GM23338 (cell line): ENCODE data around the gene FRAT1. TPM values are rescaled to one million over a fixed set of nuclear protein-coding genes. Genes with fewer than 3 reads are reported as not detected.

Experiments
- ATAC-seq: fragments of 200-7000 bp; cut with Tn5 transposase; 3 replicates; pipeline ENCODE4 v1.9.1; 2020
- DNase-seq: peaks from one replicate; pipeline ENCODE4 v3.0.0-alpha.2; 2015; ENCODE audit warnings: low spot score
- H2AFZ ChIP-seq: fragments of 200-600 bp; sonication (generic); 2 replicates; pipeline ENCODE4 v1.8.0; 2016; ENCODE audit warnings: antibody characterized with exemption, mild to moderate bottlenecking, moderate library complexity
- H3F3A ChIP-seq: fragments of 200-600 bp; sonication (generic); replicated peaks from 2 replicates; pipeline ENCODE4 v1.8.0; 2017; ENCODE audit warnings: antibody characterized with exemption, mixed run types, low read depth
- H3K27ac ChIP-seq: fragments of 200-600 bp; sonication (generic); 2 replicates; pipeline ENCODE4 v1.6.1; 2016; ENCODE audit warnings: low read depth
- H3K27me3 ChIP-seq: fragments of 200-600 bp; sonication (generic); 2 replicates; pipeline ENCODE4 v1.8.0; 2016; ENCODE audit warnings: mild to moderate bottlenecking, mixed run types, moderate library complexity; ENCODE audit not compliant: insufficient read depth
- H3K36me3 ChIP-seq: fragments of 200-600 bp; sonication (generic); 2 replicates; pipeline ENCODE4 v1.8.0; 2016; ENCODE audit warnings: mild to moderate bottlenecking; ENCODE audit not compliant: insufficient read depth
- H3K4me1 ChIP-seq: fragments of 200-600 bp; sonication (generic); 2 replicates; pipeline ENCODE4 v1.8.0; 2016; ENCODE audit warnings: mild to moderate bottlenecking, moderate library complexity; ENCODE audit not compliant: insufficient read depth
- H3K4me2 ChIP-seq: fragments of 200-600 bp; sonication (generic); 2 replicates; pipeline ENCODE4 v1.7.1; 2017; ENCODE audit warnings: mixed run types
- H3K4me3 ChIP-seq: fragments of 200-600 bp; sonication (generic); 2 replicates; pipeline ENCODE4 v1.6.1; 2016; ENCODE audit warnings: mixed run types
- H3K79me2 ChIP-seq: fragments of 200-600 bp; sonication (generic); replicated peaks from 2 replicates; pipeline ENCODE4 v1.8.0; 2017; ENCODE audit warnings: mild to moderate bottlenecking; ENCODE audit not compliant: insufficient read depth
- H3K9me2 ChIP-seq: fragments of 200-600 bp; sonication (generic); 2 replicates; pipeline ENCODE4 v1.8.0; 2017; ENCODE audit not compliant: insufficient read depth
- H4K20me1 ChIP-seq: fragments of 200-600 bp; sonication (generic); replicated peaks from 2 replicates; pipeline ENCODE4 v1.8.0; 2017; ENCODE audit warnings: mild to moderate bottlenecking; ENCODE audit not compliant: insufficient read depth
- H3K27ac Mint-ChIP-seq: 2 replicates; pipeline ENCODE4 v1.8.0; 2020; ENCODE audit warnings: inconsistent platforms, mild to moderate bottlenecking, moderate library complexity, mixed read lengths
- H3K27me3 Mint-ChIP-seq: 3 replicates; pipeline ENCODE4 v1.8.0; 2022; ENCODE audit warnings: low read depth, mild to moderate bottlenecking, moderate library complexity, mixed read lengths, inconsistent platforms; ENCODE audit not compliant: insufficient read depth, poor library complexity
- H3K36me3 Mint-ChIP-seq: 3 replicates; pipeline ENCODE4 v1.8.0; 2021; ENCODE audit warnings: low read depth, mild to moderate bottlenecking, inconsistent platforms, moderate library complexity, mixed read lengths
- H3K4me1 Mint-ChIP-seq: 3 replicates; pipeline ENCODE4 v1.8.0; 2020; ENCODE audit warnings: mild to moderate bottlenecking, inconsistent platforms, mixed read lengths
- H3K4me3 Mint-ChIP-seq: 3 replicates; pipeline ENCODE4 v1.8.0; 2021; ENCODE audit warnings: moderate library complexity, mild to moderate bottlenecking, inconsistent platforms, mixed read lengths
- H3K9me3 Mint-ChIP-seq: 3 replicates; pipeline ENCODE4 v1.8.0; 2020; ENCODE audit warnings: moderate library complexity, mild to moderate bottlenecking, inconsistent platforms, mixed read lengths
- CREB1 ChIP-seq: fragments of 250-450 bp; sonication (Bioruptor Pico); IDR thresholded peaks from 2 replicates; pipeline ENCODE4 v1.5.0; 2020; ENCODE audit warnings: low read depth, mild to moderate bottlenecking, moderate library complexity
- CTCF ChIP-seq, 2 experiments: fragments of 200-600 bp in 1 of 2; sonication (generic) in 1 of 2; conservative IDR thresholded peaks; 2 replicates each; pipeline versions ENCODE4 v1.5.1 to v1.6.1; 2016 to 2017; ENCODE audit warnings: antibody characterized with exemption in 2 of 2, low read depth in 2 of 2, mild to moderate bottlenecking in 2 of 2, moderate library complexity in 1 of 2
- ETS1 ChIP-seq: IDR thresholded peaks from 2 replicates; pipeline ENCODE4 v1.6.1; 2016; ENCODE audit warnings: antibody characterized with exemption
- EZH2 ChIP-seq: fragments of 200-600 bp; sonication (generic); IDR thresholded peaks from one replicate; pipeline ENCODE4 v1.8.0; 2017; ENCODE audit warnings: antibody characterized with exemption, mild to moderate bottlenecking, low read depth; ENCODE audit not compliant: unreplicated experiment
- EZH2phosphoT487 ChIP-seq: fragments of 200-600 bp; sonication (generic); IDR thresholded peaks from one replicate; pipeline ENCODE4 v1.8.1; 2018; ENCODE audit warnings: antibody characterized with exemption; ENCODE audit not compliant: unreplicated experiment
- JUNB ChIP-seq: IDR thresholded peaks from one replicate; pipeline ENCODE4 v1.6.1; 2016; ENCODE audit warnings: antibody characterized with exemption; ENCODE audit not compliant: unreplicated experiment
- NANOG ChIP-seq: IDR thresholded peaks from 2 replicates; pipeline ENCODE4 v1.6.1; 2016; ENCODE audit warnings: antibody characterized with exemption, borderline replicate concordance
- POLR2AphosphoS5 ChIP-seq: IDR thresholded peaks from 2 replicates; pipeline ENCODE4 v1.6.1; 2016; ENCODE audit warnings: antibody characterized with exemption, low read depth
- STAT1 ChIP-seq: IDR thresholded peaks from one replicate; pipeline ENCODE4 v1.6.1; 2016; ENCODE audit warnings: antibody characterized with exemption; ENCODE audit not compliant: unreplicated experiment
- ZNF114 ChIP-seq: fragments of 250-450 bp; sonication (Bioruptor Pico); IDR thresholded peaks from 2 replicates; pipeline ENCODE4 v1.5.0; 2020; ENCODE audit warnings: mild to moderate bottlenecking, moderate library complexity
- ZNF331 ChIP-seq: fragments of 250-450 bp; sonication (Bioruptor Pico); IDR thresholded peaks from 2 replicates; pipeline ENCODE4 v1.5.0; 2020; ENCODE audit warnings: low read depth, mild to moderate bottlenecking, moderate library complexity
- ZNF462 ChIP-seq: fragments of 250-450 bp; sonication (Bioruptor Pico); IDR thresholded peaks from 2 replicates; pipeline ENCODE4 v1.5.0; 2020; ENCODE audit warnings: mild to moderate bottlenecking, moderate library complexity
- polyA plus RNA-seq: library from polyadenylated mRNA; unstranded; fragments of >200 nt; fragmentation: Nextera tagmentation; extraction: Ambion mirVana; gene quantifications from 2 replicates; pipeline ENCODE4 v1.2.1, GENCODE V29; 2016
- total RNA-seq: library from RNA; depleted of rRNA; stranded (reverse); fragments of >200 nt; shearing (Covaris generic); gene quantifications from 2 replicates; pipeline ENCODE4 v1.2.3, GENCODE V29; 2014
- TF ChIP-seq, protein P1 (sequence below): IDR thresholded peaks from one replicate; pipeline ENCODE4 v1.6.1; 2018; ENCODE audit warnings: antibody characterized with exemption; ENCODE audit not compliant: unreplicated experiment

The FRAT1 gene
- total and polyA plus RNA-seq, 2 experiments from 2014 or later = 1.4 to 8.5 TPM

DNA sequence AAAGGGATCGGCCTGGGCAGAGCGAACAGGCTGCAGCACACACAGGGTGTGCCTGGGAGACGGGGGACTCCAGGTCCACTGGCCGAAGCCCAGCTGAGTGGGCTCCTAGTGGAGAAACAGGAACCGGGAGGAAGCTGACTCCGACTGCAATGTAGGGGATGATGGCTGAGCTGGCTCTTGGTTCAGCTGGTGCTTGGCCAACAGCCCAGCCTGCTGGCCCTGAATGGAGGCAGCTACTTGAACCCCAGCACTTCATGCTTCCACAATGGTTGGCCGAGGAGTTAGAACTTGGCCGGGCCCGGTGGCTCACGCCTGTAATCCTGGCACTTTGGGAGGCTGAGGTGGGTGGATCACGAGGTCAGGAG lies 42.4 kb downstream of the FRAT1 start:
- H3K4me1 Mint-ChIP-seq = no peaks in the 10 kb centered on the region; the same call in 2 of the 3 replicates
- no peak overlapping the region for H3K4me3 Mint-ChIP-seq
- Histone ChIP-seq H2AFZ (no peak overlapping the region), H3F3A (peaks cover 6% of the 10 kb centered on the region; the same call in 1 of the 2 replicates), H3K27me3 (no peaks in the 10 kb centered on the region), H3K4me2 (no peak overlapping the region), H3K36me3 (peaks cover 16% of the 10 kb centered on the region), H4K20me1 (no peaks in the 10 kb centered on the region; the same call in 1 of the 2 replicates), H3K9me2 (no peaks in the 10 kb centered on the region), H3K79me2 (no peaks in the 10 kb centered on the region), H3K4me3 (no peak overlapping the region), H3K27ac (no peak overlapping the region), H3K4me1 (no peaks in the 10 kb centered on the region)
- peaks cover 69% of the 10 kb centered on the region for H3K36me3 Mint-ChIP-seq
- TF ChIP-seq CREB1 (CRISPR knock-in tag) (no peak), ETS1 (no peak), EZH2phosphoT487 (no peak), POLR2AphosphoS5 (no peak), JUNB (no peak), CTCF (conservative IDR thresholded peaks at IDR 0.05; ENCODE audit: low read depth in 2 of 2) (no peak; a peak in 1 of 4 replicates), ZNF114 (no peak), ZNF462 (CRISPR knock-in tag) (no peak), STAT1 (no peak), ZNF331 (CRISPR knock-in tag) (no peak), NANOG (no peak), EZH2 (no peak)
- TF ChIP-seq, protein P1, sequence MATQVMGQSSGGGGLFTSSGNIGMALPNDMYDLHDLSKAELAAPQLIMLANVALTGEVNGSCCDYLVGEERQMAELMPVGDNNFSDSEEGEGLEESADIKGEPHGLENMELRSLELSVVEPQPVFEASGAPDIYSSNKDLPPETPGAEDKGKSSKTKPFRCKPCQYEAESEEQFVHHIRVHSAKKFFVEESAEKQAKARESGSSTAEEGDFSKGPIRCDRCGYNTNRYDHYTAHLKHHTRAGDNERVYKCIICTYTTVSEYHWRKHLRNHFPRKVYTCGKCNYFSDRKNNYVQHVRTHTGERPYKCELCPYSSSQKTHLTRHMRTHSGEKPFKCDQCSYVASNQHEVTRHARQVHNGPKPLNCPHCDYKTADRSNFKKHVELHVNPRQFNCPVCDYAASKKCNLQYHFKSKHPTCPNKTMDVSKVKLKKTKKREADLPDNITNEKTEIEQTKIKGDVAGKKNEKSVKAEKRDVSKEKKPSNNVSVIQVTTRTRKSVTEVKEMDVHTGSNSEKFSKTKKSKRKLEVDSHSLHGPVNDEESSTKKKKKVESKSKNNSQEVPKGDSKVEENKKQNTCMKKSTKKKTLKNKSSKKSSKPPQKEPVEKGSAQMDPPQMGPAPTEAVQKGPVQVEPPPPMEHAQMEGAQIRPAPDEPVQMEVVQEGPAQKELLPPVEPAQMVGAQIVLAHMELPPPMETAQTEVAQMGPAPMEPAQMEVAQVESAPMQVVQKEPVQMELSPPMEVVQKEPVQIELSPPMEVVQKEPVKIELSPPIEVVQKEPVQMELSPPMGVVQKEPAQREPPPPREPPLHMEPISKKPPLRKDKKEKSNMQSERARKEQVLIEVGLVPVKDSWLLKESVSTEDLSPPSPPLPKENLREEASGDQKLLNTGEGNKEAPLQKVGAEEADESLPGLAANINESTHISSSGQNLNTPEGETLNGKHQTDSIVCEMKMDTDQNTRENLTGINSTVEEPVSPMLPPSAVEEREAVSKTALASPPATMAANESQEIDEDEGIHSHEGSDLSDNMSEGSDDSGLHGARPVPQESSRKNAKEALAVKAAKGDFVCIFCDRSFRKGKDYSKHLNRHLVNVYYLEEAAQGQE = no peak
- H3K27me3 Mint-ChIP-seq = peaks cover 9% of the 10 kb centered on the region
- no peaks in the 10 kb centered on the region; the same call in 2 of the 3 replicates for H3K9me3 Mint-ChIP-seq
- ATAC-seq (no peak), DNase-seq (no peak)
- no peak overlapping the region for H3K27ac Mint-ChIP-seq
